Mesothelial cell of epicardium (in vitro differentiated cells): ENCODE results near the gene KCNQ5. TPM values are rescaled to one million over a fixed set of nuclear protein-coding genes. Genes with fewer than 3 reads are reported as not detected.

Source experiments
- DNase-seq, 2 experiments: peaks; one replicate each; pipeline ENCODE4 v3.0.0; 2021; ENCODE audit warnings: low spot score in 2 of 2; ENCODE audit not compliant: unreplicated experiment in 2 of 2
- H3K27ac Mint-ChIP-seq: 2 replicates; pipeline ENCODE4 v1.8.0; 2021; ENCODE audit warnings: mixed read lengths
- H3K27me3 Mint-ChIP-seq: 2 replicates; pipeline ENCODE4 v1.8.0; 2021; ENCODE audit warnings: low read depth, mixed read lengths
- H3K36me3 Mint-ChIP-seq: 2 replicates; pipeline ENCODE4 v1.8.0; 2021; ENCODE audit warnings: mixed read lengths
- H3K4me1 Mint-ChIP-seq: 2 replicates; pipeline ENCODE4 v1.8.0; 2021; ENCODE audit warnings: mixed read lengths
- H3K4me3 Mint-ChIP-seq: 2 replicates; pipeline ENCODE4 v1.8.0; 2021; ENCODE audit warnings: mild to moderate bottlenecking, moderate library complexity, mixed read lengths
- H3K9me3 Mint-ChIP-seq: 2 replicates; pipeline ENCODE4 v1.8.0; 2021; ENCODE audit warnings: mixed read lengths
- CTCF ChIP-seq: fragments of 200-600 bp; sonication (generic); IDR thresholded peaks from one replicate; pipeline ENCODE4 v1.5.0; 2021; ENCODE audit warnings: antibody characterized with exemption; ENCODE audit not compliant: unreplicated experiment
- total RNA-seq: library from RNA; stranded (reverse); gene quantifications from 3 replicates; pipeline ENCODE4 v1.2.1, GENCODE V29; 2021

Gene KCNQ5
- total RNA-seq, 1 donor from 2014 or later = 4.8 TPM

DNA sequence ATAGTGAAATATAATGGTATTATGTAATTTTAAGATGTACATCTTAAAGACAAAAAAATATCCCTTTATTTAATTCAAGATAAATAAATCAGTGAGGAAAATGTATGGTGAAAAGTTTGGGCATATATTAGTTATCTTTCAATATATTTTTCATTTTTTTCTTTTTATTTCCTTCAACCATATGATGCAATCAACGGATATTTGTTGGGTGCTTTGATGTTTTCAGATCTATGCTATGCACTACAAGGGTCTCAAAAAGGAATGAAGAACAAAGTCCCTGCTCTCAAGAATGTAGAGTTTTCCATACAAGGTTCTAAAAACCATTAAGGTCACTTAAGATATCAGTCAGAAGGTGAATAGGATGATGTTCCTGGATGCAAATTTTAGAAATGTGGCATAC, 345.5 kb downstream of the KCNQ5 start:
- no peak overlapping the region for H3K4me3 Mint-ChIP-seq

GRCh38 chr6:72968704-72969103, 346.8 kb downstream of the KCNQ5 start:
- DNase-seq = no peak
- Mint-ChIP-seq H3K9me3 (no peaks in the 10 kb centered on the region), H3K27ac (no peak overlapping the region), H3K4me1 (peaks cover under 1% of the 10 kb centered on the region), H3K36me3 (peaks cover 2% of the 10 kb centered on the region), H3K4me3 (no peak overlapping the region), H3K27me3 (no peaks in the 10 kb centered on the region)
- TF ChIP-seq CTCF = no peak

More for the DNA sequence above, 345.5 kb downstream of the KCNQ5 start:
- H3K4me1 Mint-ChIP-seq = peaks cover 3% of the 10 kb centered on the region
- H3K36me3 Mint-ChIP-seq = peaks cover 2% of the 10 kb centered on the region
- no peak for DNase-seq
- no peak for TF ChIP-seq CTCF
- H3K27ac Mint-ChIP-seq = no peak overlapping the region
- H3K9me3 Mint-ChIP-seq = no peaks in the 10 kb centered on the region
- H3K27me3 Mint-ChIP-seq = no peaks in the 10 kb centered on the region

DNA sequence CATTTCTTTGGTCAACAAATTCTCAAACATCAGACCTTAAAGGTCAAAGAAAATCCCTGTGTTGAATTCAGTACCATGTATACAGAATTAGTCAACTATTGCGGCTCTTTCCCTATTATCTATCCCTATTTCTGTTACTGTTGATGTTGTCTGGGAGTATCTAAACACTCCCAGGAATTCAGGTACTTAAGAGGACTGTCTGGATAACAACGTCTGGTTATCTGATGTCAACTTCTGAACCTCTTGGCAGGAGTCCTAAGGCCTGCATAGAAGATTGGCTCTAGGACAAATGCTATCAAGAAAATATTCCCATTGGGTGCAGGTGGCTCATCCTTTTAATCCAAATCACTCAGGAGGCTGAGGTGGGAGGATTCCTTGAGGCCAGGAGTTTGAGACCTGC, 347.8 kb downstream of the KCNQ5 start:
- Mint-ChIP-seq H3K4me3 (no peak overlapping the region), H3K4me1 (peaks cover 8% of the 10 kb centered on the region), H3K9me3 (no peaks in the 10 kb centered on the region), H3K27me3 (no peaks in the 10 kb centered on the region), H3K36me3 (peaks cover 2% of the 10 kb centered on the region), H3K27ac (no peak overlapping the region)
- TF ChIP-seq CTCF = no peak
- no peak for DNase-seq

DNA sequence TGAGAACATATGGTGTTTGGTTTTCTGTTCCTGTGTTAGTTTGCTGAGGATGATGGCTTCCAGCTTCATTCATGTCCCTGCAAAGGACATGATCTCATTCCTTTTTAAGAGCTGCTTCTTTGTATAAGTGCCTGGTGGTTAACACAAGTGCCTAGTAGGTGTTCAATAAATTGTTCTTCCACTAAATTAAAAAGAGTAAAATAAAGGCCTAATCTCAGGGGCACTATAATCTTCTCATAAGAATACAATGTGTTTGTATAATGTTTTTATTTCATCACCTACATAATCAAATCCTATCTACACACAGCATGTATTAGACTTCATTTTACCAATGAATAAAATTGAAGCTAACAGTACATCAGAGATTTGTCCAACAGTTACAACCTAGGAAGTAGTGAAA, 350.7 kb downstream of the KCNQ5 start:
- no peak for DNase-seq
- H3K4me3 Mint-ChIP-seq = no peak overlapping the region
- no peaks in the 10 kb centered on the region for H3K9me3 Mint-ChIP-seq
- peaks cover 18% of the 10 kb centered on the region for H3K4me1 Mint-ChIP-seq
- peaks cover 2% of the 10 kb centered on the region for H3K36me3 Mint-ChIP-seq
- no peaks in the 10 kb centered on the region for H3K27me3 Mint-ChIP-seq
- no peak overlapping the region for H3K27ac Mint-ChIP-seq
- no peak for TF ChIP-seq CTCF

DNA sequence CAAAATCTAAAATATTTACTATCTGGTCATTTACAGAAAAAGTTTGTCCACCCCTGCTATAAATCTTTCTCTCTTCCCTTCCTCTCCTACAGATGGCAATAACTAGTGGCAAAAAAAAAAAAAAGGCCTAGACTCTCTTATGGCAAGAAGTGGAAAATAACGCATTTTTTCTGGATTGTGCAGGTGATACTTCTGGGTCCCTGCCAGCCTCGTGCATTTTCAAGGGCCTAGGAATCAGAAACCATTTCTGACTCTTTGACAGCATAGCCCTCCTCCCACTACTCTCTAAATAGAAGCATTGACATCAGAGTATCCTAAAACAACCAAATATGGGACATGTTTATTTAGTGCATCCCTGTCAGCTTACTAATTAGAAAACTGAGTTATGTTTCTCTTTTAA, 352.4 kb downstream of the KCNQ5 start:
- no peak for TF ChIP-seq CTCF
- H3K4me1 Mint-ChIP-seq = peaks cover 19% of the 10 kb centered on the region
- H3K36me3 Mint-ChIP-seq = peaks cover 5% of the 10 kb centered on the region
- H3K27me3 Mint-ChIP-seq = no peaks in the 10 kb centered on the region
- DNase-seq = no peak
- H3K27ac Mint-ChIP-seq = peak overlapping the region; percentile 13
- no peak overlapping the region for H3K4me3 Mint-ChIP-seq
- peaks cover 3% of the 10 kb centered on the region for H3K9me3 Mint-ChIP-seq

DNA sequence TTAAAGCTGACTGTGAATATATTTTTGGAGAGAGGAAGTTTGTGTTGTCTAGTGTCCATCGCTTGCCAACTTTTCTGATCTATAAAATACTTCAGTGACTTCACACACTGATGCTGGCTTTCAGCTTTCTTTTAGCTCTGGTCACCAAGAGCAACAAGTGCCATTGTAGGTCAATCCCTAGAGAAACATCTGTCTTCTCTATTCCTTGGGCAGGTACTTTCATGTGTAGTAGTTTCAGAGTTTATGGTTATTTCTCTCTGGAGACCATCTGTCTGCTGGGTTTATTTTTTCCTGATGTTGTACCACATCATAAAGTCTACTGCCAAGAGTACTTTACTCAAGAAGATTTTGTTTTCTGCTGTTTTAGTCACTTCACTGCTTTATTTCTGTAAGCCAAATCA, 353.5 kb downstream of the KCNQ5 start:
- no peak overlapping the region for H3K4me3 Mint-ChIP-seq
- peaks cover 7% of the 10 kb centered on the region for H3K9me3 Mint-ChIP-seq
- H3K4me1 Mint-ChIP-seq = peaks cover 19% of the 10 kb centered on the region
- no peak for TF ChIP-seq CTCF
- no peaks in the 10 kb centered on the region for H3K27me3 Mint-ChIP-seq
- no peak for DNase-seq
- no peak overlapping the region for H3K27ac Mint-ChIP-seq
- H3K36me3 Mint-ChIP-seq = peaks cover 5% of the 10 kb centered on the region
